Upper lobe of left lung (tissue), 6 donors: Measurements from ENCODE around the gene MFAP5. TPM values are rescaled to one million over a fixed set of nuclear protein-coding genes. Genes with fewer than 3 reads are reported as not detected.
"Not testable (repeated sequence)": the region's sequence is repeated elsewhere in the genome, so short reads cannot be mapped to it uniquely, and the experiment has no call there.

ENCODE experiments used
- ATAC-seq, 2 donors: fragments of 200-7000 bp; cut with Tn5 transposase; one replicate each; pipeline ENCODE4 v1.9.1; 2022; ENCODE audit warnings: mild to moderate bottlenecking in 2 of 2, moderate library complexity in 2 of 2; ENCODE audit not compliant: low FRiP score in 2 of 2
- DNase-seq, 2 donors: peaks; one replicate each; pipeline ENCODE4 v3.0.0-alpha.2; 2019 to 2020
- H3K27ac ChIP-seq, 4 donors: fragments of 200-600 bp; sonication (generic); one replicate each; pipeline ENCODE4 v1.5.1; 2016 to 2019
- H3K27me3 ChIP-seq, 4 donors: fragments of 200-600 bp; sonication (generic); one replicate each; pipeline ENCODE4 v1.5.1; 2017 to 2019
- H3K36me3 ChIP-seq, 4 donors: fragments of 200-600 bp; sonication (generic); one replicate each; pipeline ENCODE4 v1.5.1; 2016 to 2019
- H3K4me1 ChIP-seq, 4 donors: fragments of 200-600 bp; sonication (generic); one replicate each; pipeline ENCODE4 v1.5.1; 2018 to 2019
- H3K4me3 ChIP-seq, 4 donors: fragments of 200-600 bp; sonication (generic); one replicate each; pipeline ENCODE4 v1.5.1; 2017 to 2019; ENCODE audit warnings: mild to moderate bottlenecking in 2 of 4, moderate library complexity in 1 of 4
- H3K9me3 ChIP-seq, 4 donors: fragments of 200-600 bp; sonication (generic); one replicate each; pipeline ENCODE4 v1.5.1; 2018 to 2019
- EP300 ChIP-seq, 4 donors: sonication (generic); formaldehyde crosslinking; IDR thresholded peaks; one replicate each; pipeline ENCODE4 v1.5.1; 2017; ENCODE audit warnings: antibody characterized with exemption in 4 of 4, control low read depth in 2 of 4
- POLR2A ChIP-seq, 4 donors: fragments of 450-650 bp; IDR thresholded peaks; one replicate each; pipeline ENCODE4 v1.5.1; 2016 to 2017; ENCODE audit warnings: antibody characterized with exemption in 4 of 4, mild to moderate bottlenecking in 2 of 4
- POLR2AphosphoS5 ChIP-seq, 2 donors: sonication (generic); formaldehyde crosslinking; IDR thresholded peaks; one replicate each; pipeline ENCODE4 v1.5.1; 2017; ENCODE audit warnings: antibody characterized with exemption in 2 of 2
- WGBS, 2 donors: methylation state at CpG; one replicate each; pipeline ENCODE4 v1.1.5; 2017 to 2018; 5-methylcytosine and 5-hydroxymethylcytosine counted together
- total RNA-seq, 6 donors: library from RNA; depleted of rRNA in 4 of 6; stranded (reverse); fragments of >200 nt in 4 of 6; gene quantifications; one replicate each; pipeline versions ENCODE4 v1.1.0 to v1.2.1, GENCODE V29; 2016 to 2021
- TF ChIP-seq, protein P1 (sequence below), 6 experiments: fragments of 450-650 bp in 4 of 6; fragments of 200-600 bp in 2 of 6; sonication (generic) in 2 of 6; IDR thresholded peaks; one replicate each; pipeline ENCODE4 v1.5.1; 2016 to 2019; ENCODE audit warnings: antibody characterized with exemption in 6 of 6
- donor health status: DM: no; HTN: no; CAD: no; lungs with moderate emphysema.
- donor health status: DM: no; HTN: yes; CAD: no; lungs with severe emphysema.

Gene MFAP5
- total RNA-seq, 6 donors from 2014 or later, result 2.1 to 102 (median 8.5) TPM

DNA sequence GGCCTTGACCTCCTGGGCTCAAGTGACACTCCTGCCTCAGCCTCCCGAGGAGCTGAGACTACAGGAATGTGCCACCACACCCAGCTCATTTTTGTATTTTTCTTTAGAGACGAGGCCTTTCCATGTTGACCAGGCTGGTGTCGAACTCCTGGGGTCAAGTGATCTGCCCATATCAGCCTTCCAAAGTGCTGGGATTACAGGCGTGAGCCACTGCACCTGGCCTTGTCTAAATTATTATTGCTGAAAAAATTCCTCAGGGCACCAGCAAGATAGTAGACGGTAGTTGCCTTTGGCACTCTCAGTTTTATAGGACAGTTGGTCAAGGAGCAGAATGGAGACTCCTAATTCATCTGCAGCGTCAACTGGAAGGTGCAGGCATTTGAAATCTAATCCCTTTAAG is 47.4 kb downstream of the MFAP5 start:
- Histone ChIP-seq H3K27ac (no peak overlapping the region), H3K9me3 (no peaks in the 10 kb centered on the region), H3K27me3 (no peaks in the 10 kb centered on the region), H3K4me1 (peaks cover 0 to 10% (median 5%) of the 10 kb centered on the region in 4 donors), H3K36me3 (no peaks in the 10 kb centered on the region), H3K4me3 (no peak overlapping the region)
- TF ChIP-seq POLR2AphosphoS5 (IDR thresholded peaks at IDR 0.05) (no peak), POLR2A (IDR thresholded peaks at IDR 0.05) (no peak), EP300 (IDR thresholded peaks at IDR 0.05) (no peak)
- TF ChIP-seq, protein P1, sequence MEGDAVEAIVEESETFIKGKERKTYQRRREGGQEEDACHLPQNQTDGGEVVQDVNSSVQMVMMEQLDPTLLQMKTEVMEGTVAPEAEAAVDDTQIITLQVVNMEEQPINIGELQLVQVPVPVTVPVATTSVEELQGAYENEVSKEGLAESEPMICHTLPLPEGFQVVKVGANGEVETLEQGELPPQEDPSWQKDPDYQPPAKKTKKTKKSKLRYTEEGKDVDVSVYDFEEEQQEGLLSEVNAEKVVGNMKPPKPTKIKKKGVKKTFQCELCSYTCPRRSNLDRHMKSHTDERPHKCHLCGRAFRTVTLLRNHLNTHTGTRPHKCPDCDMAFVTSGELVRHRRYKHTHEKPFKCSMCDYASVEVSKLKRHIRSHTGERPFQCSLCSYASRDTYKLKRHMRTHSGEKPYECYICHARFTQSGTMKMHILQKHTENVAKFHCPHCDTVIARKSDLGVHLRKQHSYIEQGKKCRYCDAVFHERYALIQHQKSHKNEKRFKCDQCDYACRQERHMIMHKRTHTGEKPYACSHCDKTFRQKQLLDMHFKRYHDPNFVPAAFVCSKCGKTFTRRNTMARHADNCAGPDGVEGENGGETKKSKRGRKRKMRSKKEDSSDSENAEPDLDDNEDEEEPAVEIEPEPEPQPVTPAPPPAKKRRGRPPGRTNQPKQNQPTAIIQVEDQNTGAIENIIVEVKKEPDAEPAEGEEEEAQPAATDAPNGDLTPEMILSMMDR (IDR thresholded peaks at IDR 0.05), result no peak
- WGBS, 2 donors, result 73 to 76% methylated on average over 6 of the region's 6 CpGs
- DNase-seq, result no peak
- no peak for ATAC-seq

DNA sequence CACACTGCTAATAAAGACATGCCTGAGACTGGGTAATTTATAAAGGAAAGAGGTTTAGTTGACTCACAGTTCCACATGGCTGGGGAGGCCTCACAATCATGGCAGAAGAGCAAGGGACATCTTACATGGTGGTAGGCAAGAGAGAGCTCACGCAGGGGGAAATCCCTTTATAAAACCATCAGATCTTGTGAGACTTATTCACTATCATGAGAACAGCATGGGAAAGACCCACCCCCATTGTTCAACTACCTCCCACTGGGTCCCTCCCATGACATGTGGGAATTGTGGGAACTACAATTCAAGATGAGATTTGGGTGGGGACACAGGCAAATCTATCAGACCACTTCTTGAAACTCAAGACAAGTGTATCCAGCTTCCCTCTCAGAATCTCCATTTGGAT is 48.7 kb downstream of the MFAP5 start:
- H3K9me3 ChIP-seq, ATAC-seq, H3K36me3 ChIP-seq, DNase-seq, H3K4me3 ChIP-seq, H3K27me3 ChIP-seq, H3K27ac ChIP-seq: not testable (repeated sequence)
- H3K4me1 ChIP-seq, result peaks cover 0 to 12% (median 6%) of the 10 kb centered on the region in 4 donors
- WGBS, 2 donors, result 36 to 90% methylated on average over 1 of the region's 1 CpG

DNA sequence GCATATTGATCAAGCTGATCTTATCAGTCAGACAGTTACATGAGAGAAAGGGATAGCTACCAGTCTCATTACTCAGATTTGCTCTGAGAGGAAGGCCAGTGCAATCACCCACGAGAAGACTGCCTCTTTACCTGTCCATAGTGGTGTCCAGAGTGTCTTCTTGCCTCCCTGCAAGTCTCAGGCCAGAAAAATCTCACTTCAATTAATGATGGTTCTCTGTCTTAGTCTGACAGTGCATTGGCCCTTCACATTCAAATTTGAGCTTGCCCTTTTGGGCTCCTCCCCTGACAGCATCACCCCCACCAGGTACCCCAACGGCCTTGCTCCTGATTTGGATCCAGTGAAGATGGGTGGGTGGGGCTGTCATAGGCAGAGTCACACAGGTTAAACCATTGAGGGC is 50.0 kb downstream of the MFAP5 start, which contains the start of gene AICDA:
Gene AICDA (minus strand): TSS at position 231 of the 400 bp plus-strand sequence. CDS start 92 bp downstream, at position 139.
- ATAC-seq, result no peak
- 79 to 81% methylated on average over 2 of the region's 2 CpGs for WGBS, 2 donors
- H3K4me1 ChIP-seq, result peaks cover 0 to 7% (median 2%) of the 10 kb centered on the region in 4 donors
- H3K27ac ChIP-seq, result no peak within 1 kb of the TSS
- H3K36me3 ChIP-seq, result no peaks in the 10 kb centered on the region
- no peak for DNase-seq
- H3K9me3 ChIP-seq, result no peaks in the 10 kb centered on the region
- TF ChIP-seq, protein P1 (IDR thresholded peaks at IDR 0.05), result no peak
- no peak for TF ChIP-seq POLR2A (IDR thresholded peaks at IDR 0.05)
- no peak for TF ChIP-seq POLR2AphosphoS5 (IDR thresholded peaks at IDR 0.05)
- no peak for TF ChIP-seq EP300 (IDR thresholded peaks at IDR 0.05)
- H3K4me3 ChIP-seq, result no peak within 1 kb of the TSS
- no peaks in the 10 kb centered on the region for H3K27me3 ChIP-seq

DNA sequence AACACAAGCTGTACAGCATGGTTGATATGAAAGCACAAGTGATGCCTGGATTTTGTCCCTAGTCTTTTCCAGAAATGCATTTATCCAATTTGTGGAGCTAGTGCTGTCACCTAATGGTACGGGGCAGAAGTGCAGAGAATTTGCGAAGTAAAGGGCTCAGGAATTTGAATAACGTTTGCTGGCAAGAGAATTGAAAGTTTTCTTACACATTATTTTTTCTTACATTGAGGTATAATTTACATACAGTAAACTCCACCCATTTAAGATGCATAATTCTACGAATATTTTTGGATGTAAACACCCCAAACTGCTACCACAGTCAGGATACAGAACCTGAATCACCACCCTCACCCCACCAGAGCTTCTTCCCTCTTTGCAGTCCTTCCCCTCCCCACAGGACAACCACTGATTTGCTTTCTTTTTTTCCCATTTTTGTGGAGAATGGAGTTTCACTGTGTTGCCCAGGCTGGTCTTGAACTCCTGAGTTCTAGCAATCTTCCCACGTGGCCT is 53.5 kb downstream of the MFAP5 start:
- no peak overlapping the region for H3K4me3 ChIP-seq
- H3K27me3 ChIP-seq, result no peaks in the 10 kb centered on the region
- WGBS, 2 donors, result 13 to 18% methylated on average over 5 of the region's 5 CpGs
- ATAC-seq, result peak in 1 of 2 donors; percentile 64
- TF ChIP-seq POLR2A (IDR thresholded peaks at IDR 0.05) (no peak), EP300 (IDR thresholded peaks at IDR 0.05) (no peak), POLR2AphosphoS5 (IDR thresholded peaks at IDR 0.05) (no peak)
- TF ChIP-seq, protein P1 (IDR thresholded peaks at IDR 0.05), result peak; percentile 51 to 75 (median 56)
- H3K36me3 ChIP-seq, result no peaks in the 10 kb centered on the region
- no peak overlapping the region for H3K27ac ChIP-seq
- DNase-seq, result no peak
- no peaks in the 10 kb centered on the region for H3K9me3 ChIP-seq
- peaks cover 0 to 7% (median 2%) of the 10 kb centered on the region in 4 donors for H3K4me1 ChIP-seq

DNA sequence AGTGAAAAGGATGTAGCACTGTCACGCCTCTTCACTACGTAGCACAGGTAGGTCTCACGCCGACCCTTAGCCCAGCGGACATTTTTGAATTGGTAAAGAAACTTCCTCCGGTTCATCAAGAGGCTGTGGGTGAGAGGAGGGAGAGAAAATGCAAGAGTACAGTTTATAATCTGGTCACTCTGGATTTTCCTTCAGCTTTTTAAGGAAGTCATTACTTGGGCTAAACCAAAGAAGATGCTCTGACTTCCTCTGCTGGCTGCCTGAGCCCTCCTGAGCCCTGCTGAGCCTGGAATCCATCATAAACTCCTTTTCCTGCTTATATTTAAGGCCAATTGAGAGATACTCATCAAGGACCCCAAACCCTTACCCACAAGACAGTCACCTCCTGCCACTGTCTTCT is 55.7 kb downstream of the MFAP5 start:
- Histone ChIP-seq H3K36me3 (no peaks in the 10 kb centered on the region), H3K4me1 (peaks cover 0 to 7% (median 2%) of the 10 kb centered on the region in 4 donors), H3K4me3 (no peak overlapping the region), H3K27me3 (no peaks in the 10 kb centered on the region), H3K9me3 (no peaks in the 10 kb centered on the region), H3K27ac (no peak overlapping the region)
- TF ChIP-seq POLR2A (IDR thresholded peaks at IDR 0.05), result no peak
- TF ChIP-seq, protein P1 (IDR thresholded peaks at IDR 0.05), result no peak
- no peak for TF ChIP-seq POLR2AphosphoS5 (IDR thresholded peaks at IDR 0.05)
- no peak for TF ChIP-seq EP300 (IDR thresholded peaks at IDR 0.05)
- DNase-seq, result no peak
- ATAC-seq, result peak in 1 of 2 donors; percentile 19
- 91 to 93% methylated on average over 6 of the region's 6 CpGs for WGBS, 2 donors
